AG20443 (cell line): Measurements from ENCODE around the gene IDH3A.

ENCODE experiments used
- DNase-seq: peaks from one replicate; pipeline ENCODE4 v3.0.0; 2012; ENCODE audit warnings: low spot score, mixed read lengths

IDH3A gene

GRCh38 chr15:78168608-78169007 lies 19.4 kb downstream of the IDH3A start:
- DNase-seq, result no peak

GRCh38 chr15:78170848-78171773 lies 21.9 kb downstream of the IDH3A start:
- no peak for DNase-seq

DNA sequence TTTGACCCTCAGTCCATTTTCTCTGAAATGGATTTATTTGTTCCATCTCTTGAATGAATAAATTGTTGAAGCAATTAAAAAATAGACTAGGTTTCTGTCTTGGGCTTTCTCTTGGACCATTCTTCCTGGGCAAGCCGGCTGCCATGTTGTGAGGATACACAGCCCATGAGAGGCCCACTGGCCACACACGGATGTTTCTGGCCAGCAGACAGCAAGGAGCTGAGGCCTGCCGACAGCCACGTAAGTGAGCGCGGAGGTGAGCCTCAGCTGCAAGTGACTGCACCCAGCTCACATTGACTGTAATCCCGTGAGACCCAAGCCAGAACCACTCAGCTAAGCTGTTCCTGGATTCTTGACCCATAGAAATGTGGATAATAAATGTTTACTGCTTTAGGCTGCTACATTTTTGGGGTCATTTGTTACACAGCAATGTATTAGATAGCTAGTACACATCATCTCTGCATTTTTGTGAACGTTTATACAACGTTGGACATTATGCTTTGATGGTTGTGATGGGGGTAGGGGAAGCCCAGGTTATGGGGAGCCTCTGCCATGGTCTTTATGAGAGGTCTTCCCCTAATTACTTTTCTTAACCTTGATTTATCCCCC lies 22.8 kb downstream of the IDH3A start:
- DNase-seq, result no peak

DNA sequence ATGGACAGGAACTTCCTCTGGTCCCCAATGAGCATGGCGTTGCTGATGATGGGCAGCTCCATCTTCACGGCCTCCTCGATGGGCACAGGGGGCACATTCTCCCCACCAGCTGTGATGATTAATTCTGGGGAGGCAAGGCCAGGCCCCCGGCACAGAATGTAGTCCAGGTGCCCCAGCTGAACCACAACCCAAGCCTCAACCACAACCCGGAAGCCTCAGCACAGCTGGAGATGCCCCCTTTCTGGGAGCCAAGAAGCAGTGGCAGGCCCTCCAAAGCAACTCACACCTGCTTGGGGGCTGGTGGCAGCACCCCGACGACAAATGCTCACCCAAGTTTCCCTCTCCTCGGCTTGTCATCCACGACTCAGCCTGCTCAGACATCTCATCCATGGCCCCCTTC lies 25.2 kb downstream of the IDH3A start:
- DNase-seq, result no peak

- DNase-seq, result no peak
Observed at GRCh38 chr15:78175330-78175729, 26.2 kb downstream of the IDH3A start.

DNA sequence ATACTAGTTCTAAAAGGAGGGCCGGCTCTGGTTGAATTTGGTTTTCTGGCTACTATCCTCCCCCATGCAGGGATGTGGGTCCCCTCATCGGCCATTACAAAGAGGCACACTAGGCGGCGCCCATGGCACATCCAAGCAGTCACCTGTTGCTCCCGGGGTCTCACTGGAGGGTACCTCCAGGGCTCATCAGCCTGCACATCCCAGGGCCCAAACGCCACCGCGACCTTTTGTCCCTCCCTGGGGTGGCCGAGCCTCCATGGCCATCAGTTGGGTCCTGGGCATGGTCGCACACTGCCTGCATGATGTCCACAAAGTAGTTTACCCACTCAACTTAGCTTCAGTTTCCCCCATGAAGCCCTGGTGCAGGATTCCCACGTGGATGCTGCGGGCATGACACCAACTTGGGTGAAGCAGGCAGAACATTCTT lies 28.3 kb downstream of the IDH3A start:
- DNase-seq, result peak; percentile 68

GRCh38 chr15:78178064-78178463 lies 28.9 kb downstream of the IDH3A start:
- no peak for DNase-seq

DNA sequence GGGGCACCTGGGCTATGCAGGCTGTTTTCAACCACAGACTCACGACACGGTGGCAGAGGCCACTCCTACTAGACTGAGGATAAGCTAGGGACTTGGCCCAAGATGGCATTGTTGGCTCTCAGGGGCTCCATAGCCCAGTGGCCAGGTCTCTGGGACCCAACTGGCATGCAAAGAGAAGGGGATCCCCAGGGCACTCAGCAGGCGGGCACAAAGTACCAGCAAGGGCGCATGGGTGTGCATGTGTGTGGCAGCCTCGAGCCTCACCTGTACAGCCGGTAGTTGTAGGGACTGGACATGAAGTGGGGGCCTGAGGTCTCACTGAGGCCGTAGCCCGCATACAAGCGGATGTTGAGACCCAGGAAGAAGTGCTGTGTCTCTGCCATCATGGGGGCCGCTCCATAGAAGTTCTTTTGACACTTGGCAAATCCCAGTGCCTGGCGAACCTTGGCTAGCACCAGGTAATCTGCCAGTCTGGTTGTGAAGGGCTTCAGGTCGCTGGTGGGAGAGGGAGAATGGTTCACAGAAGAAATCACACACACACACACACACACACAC lies 30.2 kb downstream of the IDH3A start:
- no peak for DNase-seq

- no peak for DNase-seq
Observed at GRCh38 chr15:78179906-78180305, 30.7 kb downstream of the IDH3A start.

DNA sequence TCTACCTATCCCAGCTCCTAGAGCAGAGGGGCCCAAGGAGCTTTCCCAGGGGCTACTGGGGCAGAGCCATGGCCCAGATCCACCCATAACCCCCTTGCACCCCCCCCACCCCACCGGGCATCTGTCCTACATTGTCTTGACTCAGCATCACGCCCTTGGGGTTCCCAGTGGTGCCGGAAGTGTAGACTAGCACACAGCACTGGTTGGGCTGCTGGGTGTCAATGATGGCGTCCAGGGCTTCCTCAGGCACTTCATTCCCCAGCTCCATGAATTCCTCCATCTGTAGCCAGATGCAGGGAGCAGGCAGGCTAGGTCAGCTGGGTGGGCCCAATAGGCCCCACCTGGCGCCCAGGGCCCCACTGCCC lies 33.2 kb downstream of the IDH3A start:
- no peak for DNase-seq

DNA sequence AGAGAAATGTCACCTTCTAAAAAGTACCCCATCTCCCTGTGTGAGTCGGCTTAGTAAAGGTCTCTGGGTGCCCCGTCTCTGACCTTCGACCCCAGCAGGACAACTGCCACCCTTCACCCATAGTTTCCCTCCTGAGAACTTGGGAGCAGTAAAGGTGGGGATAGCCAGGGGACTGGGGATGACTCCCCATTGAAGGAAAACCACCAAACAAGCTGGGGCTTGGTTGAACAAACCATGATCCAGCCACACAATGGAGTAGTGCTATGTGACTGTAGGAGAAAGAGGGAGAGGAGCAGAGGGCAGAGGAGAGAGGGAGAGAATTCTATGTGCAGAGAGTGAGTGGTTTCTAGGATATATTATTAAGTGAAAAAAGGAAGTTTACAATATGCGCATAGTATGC lies 33.7 kb downstream of the IDH3A start:
- DNase-seq, result no peak

DNA sequence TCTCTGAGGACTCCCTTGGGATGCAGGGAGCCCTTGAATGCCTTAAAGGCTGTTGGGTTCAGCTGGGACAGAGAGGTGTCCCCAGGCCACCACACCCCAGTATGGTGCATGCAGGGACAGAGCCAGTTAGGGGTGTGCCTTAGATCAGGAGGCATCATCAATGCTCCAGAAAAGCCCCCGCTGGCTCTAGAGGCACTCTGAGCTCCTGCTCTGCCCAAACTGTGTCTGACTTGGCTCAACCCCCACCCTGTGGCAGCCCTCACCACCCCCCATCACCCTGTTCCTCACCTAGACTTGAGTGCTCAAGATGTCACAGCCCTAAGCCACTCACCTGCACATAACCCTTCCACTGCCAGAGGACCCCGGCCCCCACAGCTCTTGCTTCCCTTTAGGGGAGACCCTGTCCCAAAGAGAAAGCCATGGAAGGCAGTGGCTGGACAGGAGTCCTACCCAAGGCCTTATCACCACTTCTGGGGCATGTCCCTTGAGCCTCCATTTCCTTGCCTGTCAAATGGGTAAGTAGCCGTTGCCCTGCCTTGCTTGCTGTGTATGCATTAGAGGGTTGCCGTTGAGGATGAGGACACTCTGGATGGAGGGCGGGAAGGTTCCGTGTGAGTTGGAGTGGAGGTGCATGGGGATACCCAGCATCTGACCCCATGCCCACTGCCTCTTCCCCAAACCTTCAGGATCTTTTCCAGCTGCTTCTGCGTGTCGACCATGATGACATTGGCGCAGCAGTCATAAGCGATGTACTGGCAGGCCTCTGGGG lies 43.8 kb downstream of the IDH3A start:
- DNase-seq, result no peak

DNA sequence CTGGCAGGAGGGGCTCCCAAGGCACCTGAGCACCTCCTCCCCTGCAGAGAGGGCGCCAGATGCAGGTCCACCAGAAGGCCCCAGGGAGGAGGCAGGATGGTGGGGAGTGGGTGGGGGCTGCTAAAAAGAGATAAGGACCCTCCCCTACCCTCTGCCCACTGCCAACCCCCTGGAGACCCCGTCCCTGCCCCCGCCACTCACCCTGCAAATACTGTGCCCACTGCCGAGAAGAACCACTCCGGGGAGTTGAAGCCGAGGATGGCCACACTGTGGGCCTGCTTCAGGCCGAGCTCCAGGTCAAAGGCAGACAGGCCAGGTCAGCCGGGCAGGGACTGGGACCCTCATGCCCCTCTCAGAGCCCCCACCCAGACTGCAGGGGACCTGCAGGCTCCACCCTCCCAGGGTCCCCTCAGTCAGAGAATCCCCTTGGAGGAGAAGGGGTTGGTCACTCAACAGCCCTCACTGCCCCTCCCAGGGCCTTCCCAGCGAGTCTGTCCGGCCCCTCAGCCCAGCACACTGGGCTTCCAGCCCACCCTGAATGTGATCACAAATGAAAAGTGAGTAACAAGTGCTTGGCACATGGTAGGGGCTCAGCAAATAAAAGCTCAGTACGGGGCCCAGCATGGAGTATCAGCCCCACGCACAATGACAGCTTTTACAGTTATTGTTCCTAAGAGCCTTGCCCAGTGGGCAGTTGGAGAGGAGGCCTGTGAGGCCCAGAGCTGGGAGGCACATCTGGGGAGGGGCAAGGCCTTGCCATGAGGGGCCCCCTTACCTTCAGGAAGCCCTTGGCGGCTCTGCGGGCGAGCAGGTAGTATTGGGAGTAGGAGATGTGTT lies 44.8 kb downstream of the IDH3A start:
- DNase-seq, result no peak

DNA sequence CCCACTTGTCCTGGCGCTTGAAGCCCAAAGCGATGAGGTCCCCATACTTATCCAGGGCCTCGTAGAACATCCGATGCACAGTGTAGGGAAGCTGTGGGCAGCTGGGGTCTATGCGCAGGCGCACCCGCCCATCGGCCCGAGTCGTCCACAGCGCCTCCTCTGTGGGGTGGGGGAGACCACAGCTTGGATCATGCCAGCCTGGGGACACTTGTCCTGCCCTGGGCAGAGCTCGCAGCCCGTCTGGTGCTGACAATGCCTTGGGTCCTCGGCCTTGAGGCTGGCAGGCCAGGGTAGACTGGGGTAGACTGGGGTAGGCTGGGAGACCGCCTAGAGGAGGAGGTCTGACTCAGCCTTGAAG lies 45.4 kb downstream of the IDH3A start:
- no peak for DNase-seq

GRCh38 chr15:78195735-78196201 lies 46.6 kb downstream of the IDH3A start:
- DNase-seq, result peak; percentile 52

DNA sequence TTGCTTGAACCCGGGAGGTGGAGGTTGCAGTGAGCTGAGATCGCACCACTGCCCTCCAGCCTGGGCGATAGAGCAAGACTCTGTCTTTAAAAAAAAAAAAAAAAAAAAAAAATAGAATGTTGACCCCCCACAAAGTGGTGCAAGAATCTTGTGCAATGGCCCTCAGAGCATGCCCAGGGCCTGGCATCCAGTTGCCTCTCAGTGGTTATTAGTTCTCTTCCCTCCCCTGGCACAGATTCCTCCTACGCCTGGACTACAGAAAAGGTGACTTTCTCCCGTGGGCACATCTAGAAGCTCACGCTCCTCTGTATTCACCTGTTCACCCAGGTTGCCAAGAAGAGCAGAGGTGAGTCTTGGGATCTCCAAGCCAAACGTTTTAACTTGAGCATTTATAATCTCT lies 48.5 kb downstream of the IDH3A start:
- no peak for DNase-seq

GRCh38 chr15:78200276-78200930 lies 51.2 kb downstream of the IDH3A start:
- peak; percentile 4 for DNase-seq

GRCh38 chr15:78201281-78202190 lies 52.4 kb downstream of the IDH3A start:
- DNase-seq, result peak; percentile 6

- peak; percentile 9 for DNase-seq
Observed at GRCh38 chr15:78203346-78204225, 54.4 kb downstream of the IDH3A start.
